Thoracic aorta (tissue), 2 donors: Measurements from ENCODE around the gene CFAP43. TPM values are rescaled to one million over a fixed set of nuclear protein-coding genes. Genes with fewer than 3 reads are reported as not detected.

Source experiments
- ATAC-seq: fragments of 150-250 bp; one replicate; pipeline ENCODE4 v1.8.0; 2017; ENCODE audit warnings: low read depth; ENCODE audit not compliant: insufficient number of reproducible peaks, low FRiP score
- DNase-seq: peaks from one replicate; pipeline ENCODE4 v3.0.0-alpha.2; 2020; ENCODE audit warnings: low spot score
- H3K27ac ChIP-seq, 2 donors: fragments of 200-600 bp; sonication (generic); 1 replicate in 1 of 2; 2 replicates in 1 of 2; pipeline ENCODE4 v1.5.1; 2016; ENCODE audit warnings: mild to moderate bottlenecking in 2 of 2, moderate library complexity in 2 of 2
- H3K27me3 ChIP-seq: fragments of 200-600 bp; sonication (generic); replicated peaks from 2 replicates; pipeline ENCODE4 v1.6.0; 2016; ENCODE audit warnings: mild to moderate bottlenecking; ENCODE audit not compliant: insufficient read depth
- H3K36me3 ChIP-seq: fragments of 200-600 bp; sonication (generic); one replicate; pipeline ENCODE4 v1.5.1; 2016
- H3K4me1 ChIP-seq, 2 donors: fragments of 200-600 bp; sonication (generic); 1 replicate in 1 of 2; 2 replicates in 1 of 2; pipeline versions ENCODE4 v1.5.1 to v1.6.0; 2016; ENCODE audit warnings: low read depth in 2 of 2, mild to moderate bottlenecking in 1 of 2; ENCODE audit not compliant: control insufficient read depth in 1 of 2
- H3K4me3 ChIP-seq: fragments of 200-600 bp; sonication (generic); 2 replicates; pipeline ENCODE4 v1.5.1; 2016; ENCODE audit warnings: mild to moderate bottlenecking
- H3K9me3 ChIP-seq: fragments of 200-600 bp; sonication (generic); 2 replicates; pipeline ENCODE4 v1.5.1; 2016
- total RNA-seq, 2 donors: library from RNA; depleted of rRNA; stranded (reverse); fragments of >200 nt; gene quantifications; one replicate each; pipeline versions ENCODE4 v1.1.0 to v1.2.3, GENCODE V29; 2016
- TF ChIP-seq, protein P1 (sequence below): fragments of 200-600 bp; sonication (generic); IDR thresholded peaks from one replicate; pipeline ENCODE4 v1.5.1; 2019; ENCODE audit warnings: antibody characterized with exemption

Gene CFAP43
- total RNA-seq, 2 donors from 2014 or later: 0.85 TPM; not detected in 1

DNA sequence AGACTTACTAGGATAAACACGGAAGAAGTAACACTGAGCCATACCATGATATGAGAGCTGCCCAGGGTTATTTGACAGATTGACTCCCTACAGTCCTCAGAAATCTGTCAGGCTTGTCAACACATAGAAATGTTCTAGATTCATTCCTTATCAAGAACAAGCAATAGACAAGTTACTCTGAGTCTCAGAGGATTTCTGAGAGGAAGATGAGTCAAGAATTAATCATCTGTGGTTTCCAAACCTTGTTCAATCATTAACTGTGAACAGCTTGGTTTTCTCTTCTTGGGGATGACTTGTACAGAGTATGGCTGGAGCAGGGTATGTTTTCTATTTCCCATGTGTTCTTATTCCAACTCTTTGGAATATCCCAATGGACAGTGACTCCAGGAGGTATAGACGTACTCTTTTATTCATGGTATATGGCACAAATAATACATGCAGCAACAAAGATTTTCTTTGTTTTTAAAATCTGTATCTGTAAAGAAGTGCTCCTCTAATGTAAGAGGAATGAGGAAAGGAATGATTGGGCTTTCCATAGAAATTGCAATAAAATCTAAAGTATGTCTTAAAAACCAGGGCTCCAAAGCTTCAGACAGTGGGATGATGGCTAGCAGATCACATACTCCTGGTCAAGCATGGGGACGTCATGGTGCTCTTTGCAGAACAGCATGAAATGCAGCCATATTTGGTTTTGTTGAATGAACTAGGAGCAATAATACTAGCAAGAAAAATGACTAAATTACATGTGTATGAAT is 122.1 kb downstream of the CFAP43 start:
- TF ChIP-seq, protein P1, sequence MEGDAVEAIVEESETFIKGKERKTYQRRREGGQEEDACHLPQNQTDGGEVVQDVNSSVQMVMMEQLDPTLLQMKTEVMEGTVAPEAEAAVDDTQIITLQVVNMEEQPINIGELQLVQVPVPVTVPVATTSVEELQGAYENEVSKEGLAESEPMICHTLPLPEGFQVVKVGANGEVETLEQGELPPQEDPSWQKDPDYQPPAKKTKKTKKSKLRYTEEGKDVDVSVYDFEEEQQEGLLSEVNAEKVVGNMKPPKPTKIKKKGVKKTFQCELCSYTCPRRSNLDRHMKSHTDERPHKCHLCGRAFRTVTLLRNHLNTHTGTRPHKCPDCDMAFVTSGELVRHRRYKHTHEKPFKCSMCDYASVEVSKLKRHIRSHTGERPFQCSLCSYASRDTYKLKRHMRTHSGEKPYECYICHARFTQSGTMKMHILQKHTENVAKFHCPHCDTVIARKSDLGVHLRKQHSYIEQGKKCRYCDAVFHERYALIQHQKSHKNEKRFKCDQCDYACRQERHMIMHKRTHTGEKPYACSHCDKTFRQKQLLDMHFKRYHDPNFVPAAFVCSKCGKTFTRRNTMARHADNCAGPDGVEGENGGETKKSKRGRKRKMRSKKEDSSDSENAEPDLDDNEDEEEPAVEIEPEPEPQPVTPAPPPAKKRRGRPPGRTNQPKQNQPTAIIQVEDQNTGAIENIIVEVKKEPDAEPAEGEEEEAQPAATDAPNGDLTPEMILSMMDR: no peak
- no peaks in the 10 kb centered on the region for H3K4me1 ChIP-seq
- no peak for ATAC-seq
- H3K4me3 ChIP-seq: no peak overlapping the region
- H3K9me3 ChIP-seq: no peaks in the 10 kb centered on the region
- DNase-seq: no peak
- H3K27ac ChIP-seq: no peak overlapping the region
- no peaks in the 10 kb centered on the region for H3K27me3 ChIP-seq
- H3K36me3 ChIP-seq: no peaks in the 10 kb centered on the region

DNA sequence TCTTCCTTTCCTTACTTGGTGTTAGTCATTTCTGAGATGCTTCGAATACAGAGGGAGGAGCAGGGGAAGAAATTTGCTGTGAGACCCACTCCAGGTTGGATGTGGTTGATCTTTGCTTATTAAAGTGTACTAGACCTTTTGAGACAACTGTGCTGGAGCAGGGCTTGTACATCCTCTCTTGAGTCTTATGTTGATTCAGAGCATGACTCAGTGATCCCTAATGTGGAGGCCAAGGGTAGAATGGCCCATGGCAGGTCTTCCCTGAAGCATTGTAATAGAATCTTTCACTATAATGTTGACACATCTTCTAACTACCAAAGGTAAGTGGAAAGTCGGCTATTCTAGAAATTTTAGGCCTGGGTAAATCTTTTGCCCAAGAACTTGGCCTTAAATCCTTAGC is 127.2 kb downstream of the CFAP43 start:
- Histone ChIP-seq H3K4me3 (no peak overlapping the region), H3K27ac (no peak overlapping the region), H3K9me3 (no peaks in the 10 kb centered on the region), H3K36me3 (no peaks in the 10 kb centered on the region), H3K27me3 (no peaks in the 10 kb centered on the region), H3K4me1 (peaks cover 2 to 24% of the 10 kb centered on the region in 2 donors)
- DNase-seq (no peak), ATAC-seq (no peak)
- TF ChIP-seq, protein P1: no peak

DNA sequence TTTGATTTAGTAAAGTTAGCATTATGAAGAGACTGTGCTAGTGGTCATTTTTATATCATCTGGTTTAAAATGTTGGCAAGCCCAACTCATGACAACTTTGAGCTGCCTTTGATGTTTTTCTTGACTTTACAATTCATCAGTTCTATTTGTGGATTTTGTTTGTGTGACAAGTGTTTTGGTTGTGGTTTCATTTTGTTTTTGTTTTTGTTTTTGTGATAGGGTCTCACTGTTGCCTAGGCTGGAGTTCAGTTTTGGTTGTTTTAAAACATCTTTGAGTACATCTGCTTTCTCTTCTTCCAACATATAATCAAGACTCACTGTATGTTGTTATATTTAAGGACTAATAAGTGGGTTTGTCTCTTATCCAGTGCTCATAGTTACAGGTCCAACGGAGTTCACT is 127.7 kb downstream of the CFAP43 start:
- ATAC-seq (no peak), DNase-seq (no peak)
- H3K36me3 ChIP-seq: no peaks in the 10 kb centered on the region
- no peaks in the 10 kb centered on the region for H3K9me3 ChIP-seq
- no peaks in the 10 kb centered on the region for H3K27me3 ChIP-seq
- no peak overlapping the region for H3K27ac ChIP-seq
- no peak overlapping the region for H3K4me3 ChIP-seq
- peaks cover 2 to 25% of the 10 kb centered on the region in 2 donors for H3K4me1 ChIP-seq
- TF ChIP-seq, protein P1: no peak

DNA sequence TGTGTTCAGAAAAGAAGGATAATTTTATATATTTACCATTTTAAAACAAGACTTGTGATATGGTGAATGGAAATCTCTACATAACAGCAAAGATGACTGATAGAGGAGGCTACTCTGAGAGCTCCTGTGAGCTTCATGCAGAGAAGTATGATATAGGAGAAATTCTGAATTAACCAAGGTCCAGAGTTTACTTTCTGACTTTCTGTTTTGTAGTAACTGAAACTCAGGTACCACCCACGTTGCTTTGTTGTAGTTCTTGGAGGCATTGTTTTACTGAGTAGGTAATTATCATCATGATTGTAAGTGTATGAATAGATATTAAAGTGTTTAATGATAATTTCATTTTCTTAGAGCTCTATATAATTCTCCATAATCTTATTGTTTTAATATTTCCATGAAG is 128.2 kb downstream of the CFAP43 start:
- Histone ChIP-seq H3K27me3 (no peaks in the 10 kb centered on the region), H3K4me1 (peaks cover 2 to 25% of the 10 kb centered on the region in 2 donors), H3K4me3 (no peak overlapping the region), H3K9me3 (no peaks in the 10 kb centered on the region), H3K36me3 (no peaks in the 10 kb centered on the region), H3K27ac (no peak overlapping the region)
- TF ChIP-seq, protein P1: no peak
- ATAC-seq (no peak), DNase-seq (no peak)

DNA sequence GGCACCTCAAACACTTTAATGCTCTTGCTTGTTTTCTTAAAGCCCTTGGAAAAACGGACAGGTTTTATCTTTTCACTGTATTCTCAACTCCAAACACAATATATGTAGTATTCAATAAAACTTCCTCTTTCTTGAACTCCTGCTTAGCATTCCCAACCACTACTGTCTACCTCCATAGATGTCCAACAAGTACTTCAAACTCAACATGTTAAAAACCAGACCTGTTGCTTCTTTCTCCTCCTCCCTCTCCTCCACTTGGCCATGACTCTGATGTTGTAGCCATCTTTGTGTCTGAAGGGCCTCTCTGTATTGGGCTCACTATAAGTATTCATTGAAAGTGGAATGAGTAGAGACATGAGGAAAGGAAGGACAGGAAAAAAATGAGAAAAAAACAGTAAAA is 130.3 kb downstream of the CFAP43 start:
- Histone ChIP-seq H3K27me3 (no peaks in the 10 kb centered on the region), H3K9me3 (no peaks in the 10 kb centered on the region), H3K36me3 (no peaks in the 10 kb centered on the region), H3K4me1 (peaks cover 2 to 25% of the 10 kb centered on the region in 2 donors), H3K4me3 (no peak overlapping the region), H3K27ac (no peak overlapping the region)
- DNase-seq (no peak), ATAC-seq (no peak)
- TF ChIP-seq, protein P1: no peak
